GM12878 (cell line): ENCODE results near the gene TMEM175. TPM values are rescaled to one million over a fixed set of nuclear protein-coding genes. Genes with fewer than 3 reads are reported as not detected.
A peak's percentile ranks its signal among the peaks of the same experiment; 100 is the strongest.

Experiments used
- ATAC-seq: fragments of 200-7000 bp; cut with Tn5 transposase; 3 replicates; pipeline ENCODE4 v1.9.1; 2020; ENCODE audit warnings: mild to moderate bottlenecking, moderate library complexity
- BruUV-seq: library from RNA; stranded (reverse); fragments of 400-500 nt; replicated peaks from 2 replicates; lab custom pipeline; 2021; lab: Mats Ljungman, UMichigan
- CTCF ChIA-PET: fragments of 300-600 bp; sonication (Branson Sonifier 250); formaldehyde crosslinking; extraction: SDS; loops from one replicate; lab custom pipeline; 2021; ENCODE audit warnings: inconsistent platforms; lab: Yijun Ruan, JAX
- POLR2A ChIA-PET: fragments of 350-600 bp; formaldehyde crosslinking; extraction: SDS; loops from one replicate; lab custom pipeline; 2021; ENCODE audit warnings: inconsistent platforms; lab: Charles Lee
- RAD21 ChIA-PET: fragments of 300-600 bp; sonication (Branson Sonifier 250); formaldehyde crosslinking; loops from one replicate; lab custom pipeline; 2023; ENCODE audit warnings: antibody characterized with exemption; ENCODE audit not compliant: unreplicated experiment; lab: Charles Lee
- SMC1A ChIA-PET: fragments of 300-600 bp; sonication (Branson Sonifier 250); formaldehyde crosslinking; loops from one replicate; lab custom pipeline; 2023; ENCODE audit not compliant: unreplicated experiment, uncharacterized antibody; lab: Charles Lee
- DNase-seq: peaks from one replicate; pipeline ENCODE4 v3.0.0-alpha.2; 2011; ENCODE audit warnings: low read depth, low spot score
- FAIRE-seq: peaks from 3 replicates; lab custom pipeline; 2011; peaks lifted over from hg19 to GRCh38; lab: Jason Lieb, UNC
- H2AFZ ChIP-seq: 2 replicates; pipeline ENCODE4 v1.6.0; 2011; ENCODE audit warnings: low read depth, low read length, control low read depth; ENCODE audit not compliant: control insufficient read depth
- H3K27ac ChIP-seq: 2 replicates; pipeline ENCODE4 v1.5.1; 2011; ENCODE audit warnings: control low read depth; ENCODE audit not compliant: control insufficient read depth, insufficient read depth
- H3K27me3 ChIP-seq, 2 experiments: replicated peaks in 1 of 2; 2 replicates each; pipeline versions ENCODE4 v1.6.0 to v1.6.1; 2011; ENCODE audit warnings: low read length in 1 of 2; ENCODE audit not compliant: control insufficient read depth in 2 of 2, insufficient read depth in 2 of 2
- H3K36me3 ChIP-seq, 2 experiments: 2 replicates each; pipeline ENCODE4 v1.5.1; 2011; ENCODE audit warnings: low read length in 1 of 2; ENCODE audit not compliant: control insufficient read depth in 2 of 2, insufficient read depth in 2 of 2
- H3K4me1 ChIP-seq: 2 replicates; pipeline ENCODE4 v1.6.1; 2011; ENCODE audit warnings: mild to moderate bottlenecking, low read length, moderate library complexity, mixed read lengths; ENCODE audit not compliant: control insufficient read depth, insufficient read depth
- H3K4me2 ChIP-seq: 2 replicates; pipeline ENCODE4 v1.6.0; 2011; ENCODE audit warnings: control low read depth; ENCODE audit not compliant: control insufficient read depth, insufficient read depth
- H3K4me3 ChIP-seq: fragments of 200-600 bp; sonication (generic); 2 replicates; pipeline ENCODE4 v1.5.1; 2016
- H3K79me2 ChIP-seq: 2 replicates; pipeline ENCODE4 v1.6.0; 2011; ENCODE audit warnings: low read length; ENCODE audit not compliant: control insufficient read depth, insufficient read depth
- H3K9ac ChIP-seq: 2 replicates; pipeline ENCODE4 v1.8.0; 2011; ENCODE audit warnings: low read length, control low read depth, mixed read lengths; ENCODE audit not compliant: control insufficient read depth, insufficient read depth
- H3K9me3 ChIP-seq: replicated peaks from 3 replicates; pipeline ENCODE4 v1.5.1; 2011; ENCODE audit warnings: mild to moderate bottlenecking, low read length; ENCODE audit not compliant: control insufficient read depth, insufficient read depth
- H4K20me1 ChIP-seq: 2 replicates; pipeline ENCODE4 v1.6.0; 2011; ENCODE audit not compliant: control insufficient read depth, insufficient read depth
- ATF2 ChIP-seq: IDR thresholded peaks from 2 replicates; pipeline ENCODE4 v1.6.1; 2012; ENCODE audit warnings: low read length, inconsistent platforms
- MEF2A ChIP-seq: IDR thresholded peaks from 2 replicates; pipeline ENCODE4 v1.6.1; 2011; ENCODE audit warnings: low read depth, mild to moderate bottlenecking, low read length, moderate library complexity; ENCODE audit not compliant: insufficient read depth
- POLR2A ChIP-seq: IDR thresholded peaks from 2 replicates; pipeline ENCODE4 v1.6.1; 2011; ENCODE audit warnings: low read depth, mild to moderate bottlenecking, low read length
- SPI1 ChIP-seq: IDR thresholded peaks from 2 replicates; pipeline ENCODE4 v1.6.1; 2011; ENCODE audit warnings: low read depth, mild to moderate bottlenecking, low read length, moderate library complexity, borderline replicate concordance; ENCODE audit not compliant: insufficient read depth
- ZBTB4 ChIP-seq: fragments of 450-650 bp; formaldehyde crosslinking; IDR thresholded peaks from 2 replicates; pipeline ENCODE4 v1.4.0; 2022; ENCODE audit warnings: mild to moderate bottlenecking, moderate library complexity
- WGBS: methylation state at CpG from one replicate; pipeline ENCODE4 v1.1.6; 2016; ENCODE audit warnings: low lambda C conversion rate; ENCODE audit not compliant: insufficient replicate concordance, insufficient coverage; ENCODE audit errors: missing lambda C conversion rate; 5-methylcytosine and 5-hydroxymethylcytosine counted together
- in situ Hi-C: fragments of 300-500 bp; cut with MboI; formaldehyde crosslinking; loops from 9 replicates; pipeline ENCODE4 v1.14.3; 2018; ENCODE audit warnings: mixed read lengths
- intact Hi-C: fragments of 100-400 bp; cut with micrococcal nuclease; formaldehyde crosslinking; loops from one replicate; pipeline ENCODE4 v1.14.2; 2022; ENCODE audit not compliant: unreplicated experiment
- polyA plus RNA-seq, 11 experiments: library from polyadenylated mRNA; depleted of rRNA in 4 of 11; unstranded in 6 of 11; stranded (reverse) in 5 of 11; fragments of >200 nt; fragmentation: Nextera tagmentation in 4 of 11; fragmentation: Illumina TruSeq in 1 of 11; extraction: Ambion mirVana in 4 of 11; extraction: Trizol in 1 of 11; gene quantifications; 1 replicate in 1 of 11; 2 replicates in 10 of 11; pipeline versions ENCODE4 v1.2.1 to v1.2.3, GENCODE V29; 2011 to 2016; ENCODE audit warnings: inconsistent platforms in 2 of 11, missing spikeins in 2 of 11, low read depth in 1 of 11
- total RNA-seq, 4 experiments: library from RNA; depleted of rRNA in 3 of 4; stranded (reverse); fragments of >200 nt in 3 of 4; fragmentation: Illumina TruSeq in 1 of 4; extraction: Trizol in 1 of 4; gene quantifications; 2 replicates each; pipeline versions ENCODE4 v1.2.1 to v1.2.3, GENCODE V29; 2013 to 2021

The TMEM175 gene
- total and polyA plus RNA-seq, 10 of the 15 experiments (the other 5 are each of a cell fraction or from before 2014, with no cell fraction given): 0.11 to 39.5 (median 22.3) TPM

- FAIRE-seq (no peak), ATAC-seq (no peak), DNase-seq (no peak)
- Histone ChIP-seq H3K4me2 (no peak overlapping the region), H3K4me1 (peaks cover 5% of the 10 kb centered on the region; the same call in 1 of the 2 replicates), H3K9ac (no peak overlapping the region), H3K36me3 (no peaks in the 10 kb centered on the region), H3K9me3 (no peaks in the 10 kb centered on the region; the same call in 2 of the 3 replicates), H3K27ac (no peak overlapping the region), H3K79me2 (no peaks in the 10 kb centered on the region), H3K4me3 (no peak overlapping the region), H2AFZ (no peak overlapping the region), H4K20me1 (no peaks in the 10 kb centered on the region), H3K27me3 (no peaks in the 10 kb centered on the region)
- in situ Hi-C loops: no loop called here
- CTCF ChIA-PET: no interaction called here
- RAD21 ChIA-PET: no interaction called here
- WGBS: 78% methylated on average over 25 of the region's 25 CpGs
- SMC1A ChIA-PET: no interaction called here
- intact Hi-C loops: loop anchor here (5.0 kb wide), 1 partner anchor 33 kb away; no protein-coding TSS in a partner anchor
- no peak for TF ChIP-seq SPI1
- peak; percentile 23; the same call in 1 of the 2 replicates for TF ChIP-seq POLR2A
- TSS peak; percentile 60 for BruUV-seq
- POLR2A ChIA-PET: no interaction called here
These were observed 37.9 kb downstream of the TMEM175 start for GRCh38 chr4:970046-970745.

GRCh38 chr4:970854-971520 lies 38.7 kb downstream of the TMEM175 start:
- Histone ChIP-seq H3K4me2 (no peak overlapping the region), H3K9ac (no peak overlapping the region), H3K79me2 (no peaks in the 10 kb centered on the region), H3K4me3 (no peak overlapping the region), H3K27me3 (no peaks in the 10 kb centered on the region), H3K36me3 (no peaks in the 10 kb centered on the region), H4K20me1 (no peaks in the 10 kb centered on the region), H3K4me1 (peaks cover 5% of the 10 kb centered on the region; the same call in 1 of the 2 replicates), H3K27ac (no peak overlapping the region), H2AFZ (no peak overlapping the region), H3K9me3 (no peaks in the 10 kb centered on the region; the same call in 2 of the 3 replicates)
- FAIRE-seq (no peak), ATAC-seq (no peak), DNase-seq (no peak)
- RAD21 ChIA-PET: no interaction called here
- TF ChIP-seq ATF2: no peak
- no peak for TF ChIP-seq ZBTB4
- TF ChIP-seq MEF2A: no peak
- POLR2A ChIA-PET: interaction anchor here (1.7 kb wide), 1 partner anchor 16 kb away, joined by 4 read pairs; the partner anchor contains the start of gene IDUA
- intact Hi-C loops: loop anchor here (5.0 kb wide), 1 partner anchor 34 kb away; no protein-coding TSS in a partner anchor
- SMC1A ChIA-PET: no interaction called here
- in situ Hi-C loops: no loop called here
- CTCF ChIA-PET: no interaction called here
- WGBS: 77% methylated on average over 17 of the region's 17 CpGs
- no TSS peak for BruUV-seq
